MG63 (cell line): ENCODE measurements around the gene TRIP4. TPM values are rescaled to one million over a fixed set of nuclear protein-coding genes. Genes with fewer than 3 reads are reported as not detected.
A peak's percentile ranks its signal among the peaks of the same experiment; 100 is the strongest.
"Not testable (repeated sequence)": the region's sequence is repeated elsewhere in the genome, so short reads cannot be mapped to it uniquely, and the experiment has no call there.

Source experiments
- DNase-seq: peaks from one replicate; pipeline ENCODE4 v3.0.0-alpha.2; 2020
- H3K27me3 ChIP-seq: fragments of 250-450 bp; sonication (Bioruptor Pico); 2 replicates; pipeline ENCODE4 v1.5.1; 2020; ENCODE audit warnings: mild to moderate bottlenecking, moderate library complexity
- H3K36me3 ChIP-seq: fragments of 250-450 bp; sonication (Bioruptor Pico); 2 replicates; pipeline ENCODE4 v1.5.1; 2020; ENCODE audit warnings: mild to moderate bottlenecking, moderate library complexity
- H3K4me3 ChIP-seq: fragments of 250-450 bp; sonication (Bioruptor Pico); 2 replicates; pipeline ENCODE4 v1.5.1; 2020; ENCODE audit warnings: mild to moderate bottlenecking, moderate library complexity
- H3K9me3 ChIP-seq: fragments of 250-450 bp; sonication (Bioruptor Pico); 2 replicates; pipeline ENCODE4 v1.5.1; 2020; ENCODE audit warnings: mild to moderate bottlenecking, moderate library complexity
- total RNA-seq: library from RNA; depleted of rRNA; stranded (reverse); fragments of >200 nt; shearing (Covaris generic); gene quantifications from 2 replicates; pipeline ENCODE4 v1.2.3, GENCODE V29; 2014; ENCODE audit warnings: low replicate concordance

Gene TRIP4
- total RNA-seq, 1 experiment from 2014 or later, result 17.9 TPM

GRCh38 chr15:64460206-64460723 lies 72.6 kb downstream of the TRIP4 start, which contains the start of gene ZNF609:
ZNF609 (plus strand) TSS chr15:64460578; CDS start chr15:64499420, 38,842 bp downstream.
- peak; percentile 95 for DNase-seq
- Histone ChIP-seq H3K27me3 (no peaks in the 10 kb centered on the region), H3K9me3 (no peaks in the 10 kb centered on the region), H3K36me3 (peaks cover 6% of the 10 kb centered on the region), H3K4me3 (peak within 1 kb of the TSS; percentile 56)

DNA sequence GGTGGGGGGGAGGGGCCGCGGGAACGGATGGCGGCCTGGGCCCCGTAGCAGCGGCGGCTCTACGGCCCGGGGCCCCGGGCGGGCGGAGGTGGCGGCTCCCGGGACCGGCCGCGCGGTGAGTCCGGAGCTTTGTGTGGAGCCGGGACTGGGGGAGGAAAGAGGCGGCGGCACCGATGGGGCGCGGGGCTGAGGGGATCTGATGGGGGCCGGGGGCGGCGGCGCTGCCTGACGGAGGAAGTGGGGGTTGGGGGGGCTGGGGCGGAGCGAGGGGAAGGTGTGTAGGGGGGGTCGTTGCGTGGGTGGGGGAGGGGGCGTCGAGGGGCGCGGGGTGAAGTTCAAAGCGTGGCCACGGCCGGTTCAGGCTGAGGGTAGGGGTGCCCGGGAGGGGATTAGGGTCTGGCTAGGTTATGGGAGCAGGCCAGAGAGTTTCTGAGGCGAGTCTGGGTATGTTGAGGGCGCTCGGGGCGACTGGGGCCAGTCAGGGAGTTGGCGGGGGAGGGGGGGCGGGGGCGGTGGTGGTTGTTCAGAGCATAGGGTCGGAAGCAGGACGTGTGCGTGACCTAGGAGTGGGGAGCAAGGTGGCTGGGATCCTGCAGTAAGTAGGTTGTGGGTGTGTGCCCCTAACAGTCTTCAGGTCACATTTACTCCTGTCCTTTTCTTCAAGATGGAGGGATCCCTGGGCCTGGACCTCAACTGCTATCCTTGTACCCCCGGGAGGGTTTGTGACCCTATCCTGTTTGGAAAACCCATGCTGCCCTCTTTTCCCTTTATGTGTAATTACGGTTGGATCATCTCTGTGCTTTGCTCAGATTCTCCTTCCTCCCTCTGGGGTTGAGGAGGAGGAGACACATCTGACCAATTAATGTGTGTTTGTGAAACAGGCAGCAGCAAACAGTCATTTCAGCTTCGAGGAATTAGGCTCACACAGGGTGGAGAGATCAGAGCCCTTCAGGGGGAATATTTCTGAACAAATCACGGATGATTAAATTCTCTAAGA lies 73.4 kb downstream of the TRIP4 start:
- H3K4me3 ChIP-seq, result peak overlapping the region; percentile 56
- DNase-seq, result peak; percentile 41
- H3K36me3 ChIP-seq, result peaks cover 7% of the 10 kb centered on the region
- no peaks in the 10 kb centered on the region for H3K9me3 ChIP-seq
- no peaks in the 10 kb centered on the region for H3K27me3 ChIP-seq

DNA sequence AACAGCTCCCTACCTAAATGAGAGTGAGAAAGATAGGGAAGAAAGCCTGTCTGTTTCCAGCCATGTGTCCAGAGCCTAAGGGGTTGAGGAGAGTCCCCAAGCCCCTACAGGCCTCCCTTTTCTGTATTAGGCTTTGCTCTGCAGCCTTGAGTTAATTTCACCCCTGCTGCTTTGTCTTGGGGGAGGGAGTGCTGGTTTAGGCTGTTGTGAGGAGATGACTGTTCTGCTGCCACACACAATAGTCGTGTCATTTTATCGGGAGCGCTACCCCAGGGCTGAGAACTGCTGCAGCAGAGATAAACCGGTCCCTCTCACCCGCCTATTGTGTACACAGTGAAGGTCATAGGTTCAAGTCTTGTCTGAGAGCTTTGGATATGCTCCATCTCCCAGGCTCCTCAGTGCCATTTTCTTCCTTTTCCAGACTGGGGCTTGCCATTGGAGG lies 74.1 kb downstream of the TRIP4 start:
- DNase-seq, result no peak
- H3K36me3 ChIP-seq, result peaks cover 7% of the 10 kb centered on the region
- no peaks in the 10 kb centered on the region for H3K9me3 ChIP-seq
- H3K27me3 ChIP-seq, result no peaks in the 10 kb centered on the region
- H3K4me3 ChIP-seq, result peak overlapping the region; percentile 56

GRCh38 chr15:64462492-64462891 lies 74.9 kb downstream of the TRIP4 start:
- H3K9me3 ChIP-seq, result no peaks in the 10 kb centered on the region
- DNase-seq, result no peak
- H3K36me3 ChIP-seq, result peaks cover 12% of the 10 kb centered on the region
- no peak overlapping the region for H3K4me3 ChIP-seq
- H3K27me3 ChIP-seq, result no peaks in the 10 kb centered on the region

GRCh38 chr15:64464276-64465005 lies 76.8 kb downstream of the TRIP4 start:
- H3K9me3 ChIP-seq, result no peaks in the 10 kb centered on the region
- no peaks in the 10 kb centered on the region for H3K27me3 ChIP-seq
- H3K4me3 ChIP-seq, result no peak overlapping the region
- peak; percentile 10 for DNase-seq
- peaks cover 12% of the 10 kb centered on the region for H3K36me3 ChIP-seq

DNA sequence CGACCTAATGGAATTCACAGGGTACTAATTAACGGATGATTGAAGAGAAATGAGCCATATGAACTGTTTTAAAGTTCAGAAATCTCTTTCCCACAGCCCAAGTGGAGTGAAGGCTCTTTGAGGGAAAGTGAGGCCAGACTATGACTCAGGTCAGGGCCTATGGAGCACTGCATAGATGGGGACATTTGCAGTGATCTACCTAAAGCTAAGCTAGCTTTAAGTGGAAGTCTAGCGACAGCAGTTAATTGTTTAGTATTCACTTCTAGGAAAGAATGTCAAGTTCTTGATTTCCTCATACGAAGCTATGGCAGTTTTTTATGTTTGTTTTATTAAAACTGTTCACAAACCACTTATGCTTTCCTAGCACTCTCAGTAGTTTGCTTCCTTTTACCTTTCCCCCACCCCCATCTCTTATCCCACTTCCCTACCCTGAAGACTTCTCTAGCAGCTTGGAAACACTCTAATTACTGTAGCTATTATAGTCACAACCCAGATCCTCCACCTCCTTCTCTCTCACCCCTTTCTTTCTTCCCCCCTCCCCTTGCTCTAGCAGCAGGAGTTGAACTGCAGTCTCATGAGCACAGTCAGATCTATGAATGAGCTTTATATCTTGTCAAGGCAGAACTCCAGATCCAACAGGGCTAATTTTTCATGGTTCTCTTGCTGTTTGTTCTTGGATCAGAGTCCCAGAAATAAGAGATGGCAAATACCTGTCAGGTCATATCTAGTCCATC lies 78.9 kb downstream of the TRIP4 start:
- H3K36me3 ChIP-seq, result peaks cover 19% of the 10 kb centered on the region
- no peak overlapping the region for H3K4me3 ChIP-seq
- no peaks in the 10 kb centered on the region for H3K9me3 ChIP-seq
- DNase-seq, result no peak
- H3K27me3 ChIP-seq, result no peaks in the 10 kb centered on the region

DNA sequence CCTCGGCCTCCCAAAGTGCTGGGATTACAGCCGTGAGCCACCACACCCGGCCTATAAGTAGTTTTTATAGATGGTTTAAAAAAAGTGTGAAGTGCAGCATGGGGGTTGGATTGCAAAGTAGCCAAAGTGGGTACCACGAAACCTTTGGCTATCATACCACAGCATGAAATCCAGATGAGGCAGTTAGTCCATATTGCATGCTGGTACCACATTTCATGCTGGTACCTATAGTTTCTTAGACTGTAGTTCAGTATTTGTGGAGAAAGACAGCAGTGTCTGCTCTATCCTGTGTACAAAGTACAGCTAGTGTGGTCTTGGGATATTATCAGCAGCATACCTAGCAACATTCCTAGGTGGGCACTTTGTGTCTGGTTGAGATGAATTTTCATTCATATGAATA lies 84.5 kb downstream of the TRIP4 start:
- no peak for DNase-seq
- Histone ChIP-seq H3K36me3 (peaks cover 8% of the 10 kb centered on the region), H3K27me3 (no peaks in the 10 kb centered on the region), H3K4me3 (no peak overlapping the region), H3K9me3 (no peaks in the 10 kb centered on the region)

DNA sequence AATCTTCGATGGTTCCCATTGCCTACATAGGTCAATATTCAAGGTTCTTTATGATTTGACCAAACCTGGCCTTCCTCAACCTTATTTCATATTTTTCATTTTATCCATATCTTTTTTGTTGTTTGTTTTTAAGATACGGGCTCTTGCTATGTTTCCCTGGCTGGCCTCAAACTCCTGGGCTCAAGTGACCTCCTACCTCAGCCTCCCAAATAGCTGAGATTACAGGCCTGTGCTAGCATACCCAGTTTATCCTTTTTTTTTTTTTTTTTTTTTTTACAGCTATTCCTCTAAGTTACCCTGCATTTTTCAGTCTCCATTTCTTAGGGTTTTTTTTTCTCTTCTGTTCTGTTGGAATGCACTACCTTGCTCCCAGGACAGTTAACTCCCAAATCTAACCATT lies 87.2 kb downstream of the TRIP4 start:
- Histone ChIP-seq H3K27me3 (no peaks in the 10 kb centered on the region), H3K9me3 (no peaks in the 10 kb centered on the region), H3K36me3 (peaks cover 7% of the 10 kb centered on the region), H3K4me3 (no peak overlapping the region)
- DNase-seq, result no peak

DNA sequence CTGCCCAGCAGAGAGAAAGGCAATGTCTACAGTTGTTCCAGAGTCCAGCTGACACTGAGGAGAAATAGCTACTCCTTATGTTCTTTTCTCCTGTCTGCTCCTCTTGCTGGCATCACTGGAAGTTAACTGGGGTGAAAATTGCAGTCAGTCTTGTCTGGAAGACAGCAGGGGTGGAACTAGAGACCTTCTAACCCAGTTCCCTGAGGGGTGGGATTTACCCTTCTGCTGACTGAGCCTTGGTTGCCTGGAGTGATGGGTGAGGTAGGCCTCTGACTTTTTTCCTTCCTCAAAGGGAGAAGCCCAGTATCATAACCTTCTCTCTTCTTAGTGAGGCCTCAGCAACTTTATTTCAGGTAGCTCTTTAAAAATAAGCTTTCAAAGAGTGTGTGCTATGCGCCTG lies 88.9 kb downstream of the TRIP4 start:
- DNase-seq, result no peak
- Histone ChIP-seq H3K9me3 (no peaks in the 10 kb centered on the region), H3K4me3 (no peak overlapping the region)

DNA sequence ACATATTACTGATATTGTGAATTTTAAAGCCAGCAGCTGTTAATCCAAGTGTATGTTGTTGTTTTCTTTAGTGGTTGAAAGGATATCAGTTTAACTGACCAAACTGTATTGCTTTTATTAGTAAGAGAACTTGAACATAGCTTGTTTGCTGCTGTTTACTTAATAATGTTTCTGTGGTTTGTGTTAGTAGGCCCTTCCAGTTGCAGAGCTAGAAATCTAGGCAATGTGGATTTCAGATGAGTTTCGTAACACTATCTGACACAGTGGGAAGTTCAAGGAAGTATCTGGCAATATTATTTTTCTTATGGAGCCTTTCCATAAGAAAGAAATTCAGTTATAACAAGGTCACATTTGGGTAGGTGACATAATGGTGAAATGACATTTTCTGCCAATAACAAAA lies 91.2 kb downstream of the TRIP4 start:
- Histone ChIP-seq H3K9me3 (no peaks in the 10 kb centered on the region), H3K4me3 (no peak overlapping the region), H3K27me3 (no peaks in the 10 kb centered on the region), H3K36me3 (peaks cover 3% of the 10 kb centered on the region)
- DNase-seq, result no peak

More for the DNA sequence above, 88.9 kb downstream of the TRIP4 start:
- no peaks in the 10 kb centered on the region for H3K27me3 ChIP-seq
- no peaks in the 10 kb centered on the region; the same call in none of the 2 replicates for H3K36me3 ChIP-seq

- H3K9me3 ChIP-seq, result no peaks in the 10 kb centered on the region
- peaks cover 3% of the 10 kb centered on the region for H3K36me3 ChIP-seq
- no peak overlapping the region for H3K4me3 ChIP-seq
- H3K27me3 ChIP-seq, result no peaks in the 10 kb centered on the region
- no peak for DNase-seq
Observed at GRCh38 chr15:64480891-64481290, 93.3 kb downstream of the TRIP4 start.

DNA sequence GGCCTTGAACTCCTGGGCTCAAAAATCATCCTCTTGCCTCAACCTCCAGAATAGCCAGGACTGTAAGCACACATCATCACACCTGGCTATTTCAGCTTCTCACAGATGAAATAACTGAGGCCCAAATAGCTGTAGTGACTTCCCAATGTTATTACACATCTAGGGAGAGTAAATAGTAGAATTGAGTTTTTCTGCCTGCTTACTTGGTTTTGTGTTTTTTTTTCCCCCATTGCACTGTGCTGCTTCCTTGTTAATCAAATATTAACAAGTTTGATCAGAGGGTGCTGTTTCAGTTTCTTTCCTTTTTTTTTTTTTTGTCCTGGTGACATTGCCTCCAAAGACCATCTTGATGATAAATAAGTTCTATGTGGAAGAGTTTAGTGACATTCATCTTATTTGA lies 96.1 kb downstream of the TRIP4 start:
- Histone ChIP-seq H3K4me3 (no peak overlapping the region), H3K27me3 (no peaks in the 10 kb centered on the region), H3K9me3 (no peaks in the 10 kb centered on the region), H3K36me3 (peaks cover 3% of the 10 kb centered on the region)
- DNase-seq, result no peak

- Histone ChIP-seq H3K9me3 (no peaks in the 10 kb centered on the region), H3K27me3 (no peaks in the 10 kb centered on the region)
Observed at GRCh38 chr15:64485796-64486195, 98.2 kb downstream of the TRIP4 start.

GRCh38 chr15:64490598-64491259 lies 103.1 kb downstream of the TRIP4 start:
- Histone ChIP-seq H3K9me3 (no peaks in the 10 kb centered on the region), H3K36me3 (peaks cover 2% of the 10 kb centered on the region; the same call in 1 of the 2 replicates), H3K27me3 (no peaks in the 10 kb centered on the region), H3K4me3 (no peak overlapping the region)
- DNase-seq, result peak; percentile 23

More at GRCh38 chr15:64485796-64486195, 98.2 kb downstream of the TRIP4 start:
- Histone ChIP-seq H3K36me3 (peaks cover 3% of the 10 kb centered on the region; the same call in 1 of the 2 replicates), H3K4me3 (no peak overlapping the region)
- DNase-seq, result no peak

GRCh38 chr15:64493641-64494040 lies 106.0 kb downstream of the TRIP4 start:
- Histone ChIP-seq H3K4me3 (no peak overlapping the region), H3K9me3 (no peaks in the 10 kb centered on the region), H3K36me3 (peaks cover 8% of the 10 kb centered on the region), H3K27me3 (no peaks in the 10 kb centered on the region)
- no peak for DNase-seq

- peaks cover 28% of the 10 kb centered on the region for H3K36me3 ChIP-seq
- not testable (repeated sequence) for DNase-seq, H3K4me3 ChIP-seq, H3K27me3 ChIP-seq, H3K9me3 ChIP-seq
Observed at GRCh38 chr15:64495968-64496367, 108.3 kb downstream of the TRIP4 start.
